K562 (cell line): ENCODE measurements around the gene BCL2A1. TPM values are rescaled to one million over a fixed set of nuclear protein-coding genes. Genes with fewer than 3 reads are reported as not detected.

Source experiments
- ATAC-seq: fragments of 200-7000 bp; cut with Tn5 transposase; 3 replicates; pipeline ENCODE4 v1.9.1; 2020; ENCODE audit warnings: moderate library complexity
- BruUV-seq: library from RNA; stranded (reverse); fragments of 400-500 nt; replicated peaks from 2 replicates; lab custom pipeline; 2021; lab: Mats Ljungman, UMichigan
- CTCF ChIA-PET: fragments of 300-600 bp; formaldehyde crosslinking; extraction: SDS; loops from one replicate; lab custom pipeline; 2021; ENCODE audit warnings: low intra/inter-chr PET ratio; lab: Yijun Ruan, JAX
- POLR2A ChIA-PET: fragments of 300-600, 350-650 bp; sonication (Branson Sonifier 250); formaldehyde crosslinking; extraction: SDS; loops from one replicate; lab custom pipeline; 2021; ENCODE audit warnings: antibody characterized with exemption, inconsistent platforms; lab: Yijun Ruan, JAX
- DNase-seq, 4 experiments: peaks; one replicate each; pipeline versions ENCODE4 v3.0.0 to v3.0.0-alpha.2; 2011 to 2018; ENCODE audit warnings: low spot score in 3 of 4, mixed read lengths in 3 of 4; ENCODE audit errors: extremely low read depth in 1 of 4
- FAIRE-seq: peaks from 2 replicates; lab custom pipeline; 2011; peaks lifted over from hg19 to GRCh38; lab: Jason Lieb, UNC
- H2AFZ ChIP-seq: 2 replicates; pipeline ENCODE4 v1.6.0; 2011; ENCODE audit warnings: low read depth, low read length, control low read depth, inconsistent platforms
- H3K27ac ChIP-seq: fragments of 200-600 bp; 3 replicates; pipeline ENCODE4 v1.8.0; 2011; ENCODE audit warnings: low read depth, mild to moderate bottlenecking, control low read depth, inconsistent platforms, low read length, moderate library complexity, mixed read lengths; ENCODE audit errors: extremely low read depth
- H3K27me3 ChIP-seq, 2 experiments: fragments of 300-600 bp in 1 of 2; 2 replicates in 1 of 2; 3 replicates in 1 of 2; pipeline versions ENCODE4 v1.6.0 to v1.8.0; 2011; ENCODE audit warnings: inconsistent platforms in 2 of 2, low read length in 2 of 2, mild to moderate bottlenecking in 1 of 2, mixed read lengths in 1 of 2, moderate library complexity in 1 of 2; ENCODE audit not compliant: control insufficient read depth in 2 of 2, insufficient read depth in 2 of 2
- H3K36me3 ChIP-seq: fragments of 300-600 bp; 3 replicates; pipeline ENCODE4 v1.8.0; 2011; ENCODE audit warnings: mild to moderate bottlenecking, low read length, inconsistent platforms; ENCODE audit not compliant: control insufficient read depth, insufficient read depth
- H3K4me1 ChIP-seq, 2 experiments: fragments of 200-600 bp in 1 of 2; replicated peaks in 1 of 2; 2 replicates in 1 of 2; 3 replicates in 1 of 2; pipeline versions ENCODE4 v1.5.1 to v1.8.0; 2011; ENCODE audit warnings: inconsistent platforms in 2 of 2, low read length in 2 of 2, mild to moderate bottlenecking in 1 of 2, mixed read lengths in 1 of 2, moderate library complexity in 1 of 2; ENCODE audit not compliant: control insufficient read depth in 2 of 2, insufficient read depth in 2 of 2
- H3K4me2 ChIP-seq: 2 replicates; pipeline ENCODE4 v1.6.1; 2011; ENCODE audit warnings: low read length, control low read depth, inconsistent platforms, mixed read lengths; ENCODE audit not compliant: insufficient read depth
- H3K4me3 ChIP-seq: fragments of 200-600 bp; sonication (generic), shearing (Covaris generic); 2 replicates; pipeline ENCODE4 v1.5.1; 2016; ENCODE audit warnings: control low read depth, inconsistent platforms
- H3K79me2 ChIP-seq: fragments of 200-600 bp; 3 replicates; pipeline ENCODE4 v1.8.0; 2011; ENCODE audit warnings: low read length, inconsistent platforms; ENCODE audit not compliant: control insufficient read depth, insufficient read depth
- H3K9ac ChIP-seq, 2 experiments: 2 replicates each; pipeline versions ENCODE4 v1.6.0 to v1.6.1; 2011; ENCODE audit warnings: low read depth in 2 of 2, low read length in 2 of 2, control low read depth in 1 of 2, inconsistent platforms in 1 of 2, mild to moderate bottlenecking in 1 of 2, mixed read lengths in 1 of 2; ENCODE audit not compliant: insufficient read depth in 1 of 2
- H3K9me1 ChIP-seq: one replicate; pipeline ENCODE4 v1.6.0; 2011; ENCODE audit warnings: inconsistent platforms, mild to moderate bottlenecking, low read length, moderate library complexity; ENCODE audit not compliant: control insufficient read depth, insufficient read depth
- H3K9me3 ChIP-seq: replicated peaks from 2 replicates; pipeline ENCODE4 v1.5.1; 2011; ENCODE audit warnings: low read depth, low read length, inconsistent platforms; ENCODE audit not compliant: control insufficient read depth, insufficient read depth
- H4K20me1 ChIP-seq: replicated peaks from 2 replicates; pipeline ENCODE4 v1.6.1; 2011; ENCODE audit warnings: low read length, inconsistent platforms, mixed read lengths; ENCODE audit not compliant: control insufficient read depth, insufficient read depth
- ATF7 ChIP-seq: fragments of 450-650 bp; IDR thresholded peaks from 2 replicates; pipeline ENCODE4 v1.7.1; 2014; ENCODE audit warnings: mild to moderate bottlenecking, moderate library complexity
- FUS ChIP-seq: fragments of 200-400 bp; formaldehyde crosslinking; optimal IDR thresholded peaks from 2 replicates; pipeline ENCODE3; 2017; ENCODE audit warnings: low read depth, low read length
- NFIC ChIP-seq: fragments of 450-650 bp; IDR thresholded peaks from 2 replicates; pipeline ENCODE4 v1.6.1; 2017; ENCODE audit warnings: mild to moderate bottlenecking, inconsistent platforms
- NFRKB ChIP-seq: fragments of 450-650 bp; IDR thresholded peaks from 2 replicates; pipeline ENCODE4 v1.6.1; 2016; ENCODE audit warnings: low read depth
- NR1H2 ChIP-seq: sonication (generic); formaldehyde crosslinking; IDR thresholded peaks from 2 replicates; pipeline ENCODE4 v1.4.0; 2020; ENCODE audit warnings: mild to moderate bottlenecking, missing genetic modification reagents
- NR4A1 ChIP-seq, 2 experiments: fragments of 250-450 bp in 1 of 2; fragments of 450-650 bp in 1 of 2; sonication (Bioruptor Pico) in 1 of 2; IDR thresholded peaks; 2 replicates each; pipeline versions ENCODE4 v1.4.0 to v1.6.1; 2016 to 2020; ENCODE audit warnings: mild to moderate bottlenecking in 2 of 2, missing compliant biosample characterization in 1 of 2, missing genetic modification characterization in 1 of 2, moderate library complexity in 1 of 2
- PATZ1 ChIP-seq: fragments of 250-450 bp; sonication (Bioruptor Pico); IDR thresholded peaks from 2 replicates; pipeline ENCODE4 v1.5.0; 2020; ENCODE audit warnings: mild to moderate bottlenecking, borderline replicate concordance
- SAFB2 ChIP-seq: fragments of 200-400 bp; formaldehyde crosslinking; IDR thresholded peaks from 2 replicates; pipeline ENCODE4 v1.6.1; 2018; ENCODE audit warnings: borderline replicate concordance, low read length, low read depth, moderate library complexity; ENCODE audit not compliant: severe bottlenecking
- SIRT6 ChIP-seq: IDR thresholded peaks from one replicate; pipeline ENCODE4 v1.6.1; 2012; ENCODE audit warnings: low read depth, mild to moderate bottlenecking, control low read depth, inconsistent platforms, low read length, moderate library complexity
- SMARCB1 ChIP-seq: IDR thresholded peaks from 2 replicates; pipeline ENCODE4 v1.6.1; 2011; ENCODE audit warnings: improper control_type of control experiment, low read depth; ENCODE audit not compliant: insufficient read length
- SNRNP70 ChIP-seq: fragments of 200-400 bp; formaldehyde crosslinking; optimal IDR thresholded peaks from 2 replicates; pipeline ENCODE3; 2017; ENCODE audit warnings: low read depth, low read length
- SPI1 ChIP-seq: IDR thresholded peaks from 2 replicates; pipeline ENCODE4 v1.6.1; 2011; ENCODE audit warnings: low read depth, low read length, control low read depth, borderline replicate concordance
- SREBF1 ChIP-seq: fragments of 150-350 bp; IDR thresholded peaks from 2 replicates; pipeline ENCODE4 v1.6.1; 2014; ENCODE audit warnings: antibody characterized with exemption, low read depth, low read length, borderline replicate concordance
- UBTF ChIP-seq, 2 experiments: IDR thresholded peaks; 2 replicates each; pipeline ENCODE4 v1.6.1; 2012; ENCODE audit warnings: improper control_type of control experiment in 2 of 2, low read depth in 2 of 2, low read length in 2 of 2, borderline replicate concordance in 1 of 2
- ZBTB34 ChIP-seq: fragments of 250-450 bp; sonication (Bioruptor Pico); IDR thresholded peaks from 2 replicates; pipeline ENCODE4 v1.8.0; 2021; ENCODE audit warnings: mild to moderate bottlenecking, moderate library complexity
- ZNF121 ChIP-seq: sonication (generic); formaldehyde crosslinking; conservative IDR thresholded peaks from 2 replicates; pipeline ENCODE4 v1.8.0; 2022; ENCODE audit warnings: missing genetic modification reagents
- ZNF274 ChIP-seq: IDR thresholded peaks from 2 replicates; pipeline ENCODE4 v1.6.1; 2011; ENCODE audit warnings: low read depth, mild to moderate bottlenecking, low read length, moderate library complexity, borderline replicate concordance
- ZNF444 ChIP-seq: fragments of 250-450 bp; sonication (Bioruptor Pico); IDR thresholded peaks from 2 replicates; pipeline ENCODE4 v1.4.0; 2020; ENCODE audit warnings: mild to moderate bottlenecking, moderate library complexity
- ZNF668 ChIP-seq: fragments of 250-450 bp; sonication (Bioruptor Pico); IDR thresholded peaks from 2 replicates; pipeline ENCODE4 v1.8.0; 2022; ENCODE audit warnings: mild to moderate bottlenecking, inconsistent platforms
- WGBS: fragments of 100-300 bp; shearing (Covaris generic); methylation state at CpG from one replicate; pipeline ENCODE4 v1.1.6; 2016; ENCODE audit warnings: low coverage, mixed read lengths; ENCODE audit not compliant: insufficient coverage; ENCODE audit errors: missing lambda C conversion rate; 5-methylcytosine and 5-hydroxymethylcytosine counted together
- in situ Hi-C: fragments of 300-500 bp; cut with MboI; formaldehyde crosslinking; loops from 4 replicates; pipeline ENCODE4 v1.15.0; 2018; ENCODE audit warnings: inconsistent platforms, mixed read lengths
- intact Hi-C: fragments of 100-400 bp; cut with micrococcal nuclease; formaldehyde crosslinking; loops from 2 replicates; pipeline ENCODE4 v1.14.2; 2022
- polyA plus RNA-seq, 8 experiments: library from polyadenylated mRNA; depleted of rRNA in 4 of 8; stranded (reverse) in 5 of 8; unstranded in 3 of 8; fragments of >200 nt; fragmentation: Nextera tagmentation in 2 of 8; fragmentation: Illumina TruSeq in 1 of 8; extraction: Ambion mirVana in 2 of 8; extraction: Trizol in 1 of 8; gene quantifications; 2 replicates each; pipeline versions ENCODE4 v1.2.1 to v1.2.3, GENCODE V29; 2011 to 2014; ENCODE audit warnings: inconsistent platforms in 1 of 8, missing spikeins in 1 of 8
- total RNA-seq, 7 experiments: library from RNA; depleted of rRNA in 6 of 7; stranded (reverse); fragments of >200 nt in 6 of 7; fragmentation: Illumina TruSeq in 2 of 7; extraction: Trizol in 2 of 7; gene quantifications; 2 replicates each; pipeline versions ENCODE4 v1.2.1 to v1.2.3, GENCODE V29; 2011 to 2021; ENCODE audit warnings: low replicate concordance in 1 of 7

Gene BCL2A1
- total and polyA plus RNA-seq, 9 of the 15 experiments (the other 6 are each of a cell fraction or from before 2014, with no cell fraction given): 0.11 to 1.2 (median 0.25) TPM; not detected in 4

GRCh38 chr15:79938143-79938542 lies 32.9 kb downstream of the BCL2A1 start:
- H3K4me2 ChIP-seq: no peak overlapping the region
- intact Hi-C loops: no loop called here
- peaks cover 0 to 8% of the 10 kb centered on the region in 2 experiments; a peak in 3 of 5 replicates for H3K4me1 ChIP-seq
- no peak for FAIRE-seq
- no peaks in the 10 kb centered on the region for H3K9me1 ChIP-seq
- H3K79me2 ChIP-seq: no peaks in the 10 kb centered on the region
- CTCF ChIA-PET: no interaction called here
- no peak overlapping the region for H2AFZ ChIP-seq
- H4K20me1 ChIP-seq: no peaks in the 10 kb centered on the region
- H3K9me3 ChIP-seq: no peaks in the 10 kb centered on the region
- no TSS peak for BruUV-seq
- no peak for DNase-seq
- 0% methylated on average over 1 of the region's 1 CpG for WGBS
- H3K36me3 ChIP-seq: no peaks in the 10 kb centered on the region
- no peak for ATAC-seq
- POLR2A ChIA-PET: no interaction called here
- no peak overlapping the region for H3K4me3 ChIP-seq
- H3K27ac ChIP-seq: no peak overlapping the region
- no peaks in the 10 kb centered on the region; a peak in 1 of 5 replicates for H3K27me3 ChIP-seq
- in situ Hi-C loops: no loop called here
- no peak overlapping the region for H3K9ac ChIP-seq
- TF ChIP-seq NR1H2 (CRISPR knock-in tag) (no peak), UBTF (IDR thresholded peaks at IDR 0.05; ENCODE audit: borderline replicate concordance in 1 of 2, low read depth in 2 of 2, low read length in 2 of 2) (no peak), NFIC (peak; percentile 28; the same call in 1 of the 2 replicates), PATZ1 (no peak), ZNF668 (CRISPR knock-in tag) (no peak), NFRKB (no peak), SNRNP70 (no peak), FUS (no peak), ZNF274 (no peak), ZNF121 (CRISPR knock-in tag) (no peak), SMARCB1 (no peak), SREBF1 (no peak), SIRT6 (no peak), SPI1 (no peak), ZBTB34 (CRISPR knock-in tag) (no peak), SAFB2 (no peak), ZNF444 (CRISPR knock-in tag) (no peak), ATF7 (no peak), NR4A1 (CRISPR knock-in tag; IDR thresholded peaks at IDR 0.05) (no peak), NR4A1 (tag; IDR thresholded peaks at IDR 0.05) (no peak)
